NCI-H2081 treated with DMSO at 0.1 percent for 48 hours (cell line): ENCODE measurements around the gene LRRFIP2.
"Not testable (repeated sequence)": the region's sequence is repeated elsewhere in the genome, so short reads cannot be mapped to it uniquely, and the experiment has no call there.

Source experiments
- DNase-seq: peaks from one replicate; lab custom pipeline; 2025; lab: John Stamatoyannopoulos, UW

The LRRFIP2 gene

GRCh38 chr3:37144806-37145205 lies 29.6 kb downstream of the LRRFIP2 start:
- peak; percentile 55 for DNase-seq

DNA sequence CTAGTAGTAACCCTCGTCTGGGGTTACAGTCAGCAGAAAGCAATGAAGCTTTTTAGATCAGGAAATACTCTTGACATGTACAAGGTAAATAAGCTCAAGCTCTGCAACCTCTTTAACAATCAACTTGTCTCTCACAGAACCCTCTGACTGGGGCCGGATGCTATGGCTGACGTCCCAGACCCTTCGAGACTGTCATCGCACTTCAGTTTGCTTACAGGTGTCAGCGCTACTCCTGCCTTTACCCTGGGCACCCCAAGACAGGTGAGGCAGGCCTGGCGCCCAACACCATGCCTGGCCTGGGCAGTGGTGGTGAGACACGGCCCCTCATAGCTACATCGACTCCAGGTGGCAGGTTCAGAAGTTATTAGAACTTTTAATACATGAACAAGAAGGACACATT lies 30.6 kb downstream of the LRRFIP2 start:
- DNase-seq: no peak

GRCh38 chr3:37141676-37142075 lies 32.7 kb downstream of the LRRFIP2 start:
- DNase-seq: no peak

DNA sequence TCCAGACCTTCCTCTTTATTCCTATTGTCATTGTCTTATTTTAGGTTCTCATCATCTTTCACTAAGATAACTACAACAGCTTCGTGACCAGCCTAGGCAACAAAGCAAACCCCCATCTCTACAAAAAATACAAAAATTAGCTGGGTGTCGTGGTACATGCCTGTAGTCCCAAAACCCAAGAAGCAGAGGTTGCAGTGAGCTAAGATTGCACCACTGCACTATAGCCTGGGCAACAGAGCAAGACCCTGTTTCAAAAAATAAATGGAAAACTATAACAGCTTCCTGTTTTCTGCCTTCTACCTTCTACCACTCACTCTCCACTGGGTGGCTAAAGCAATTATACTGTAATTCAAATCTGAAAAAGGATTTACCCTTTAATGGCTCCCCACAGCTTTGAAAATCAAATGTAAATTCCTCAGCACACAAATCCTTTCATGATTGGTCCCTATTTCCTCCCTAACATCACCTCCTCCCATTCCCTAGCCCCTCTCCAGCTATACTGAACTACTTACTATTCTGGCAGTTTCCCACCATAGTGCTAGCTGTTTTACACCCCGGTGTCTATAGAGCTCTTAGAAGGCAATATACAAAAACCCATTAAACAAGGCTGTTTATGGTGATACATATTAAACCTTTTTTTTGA lies 33.4 kb downstream of the LRRFIP2 start:
- DNase-seq: no peak

DNA sequence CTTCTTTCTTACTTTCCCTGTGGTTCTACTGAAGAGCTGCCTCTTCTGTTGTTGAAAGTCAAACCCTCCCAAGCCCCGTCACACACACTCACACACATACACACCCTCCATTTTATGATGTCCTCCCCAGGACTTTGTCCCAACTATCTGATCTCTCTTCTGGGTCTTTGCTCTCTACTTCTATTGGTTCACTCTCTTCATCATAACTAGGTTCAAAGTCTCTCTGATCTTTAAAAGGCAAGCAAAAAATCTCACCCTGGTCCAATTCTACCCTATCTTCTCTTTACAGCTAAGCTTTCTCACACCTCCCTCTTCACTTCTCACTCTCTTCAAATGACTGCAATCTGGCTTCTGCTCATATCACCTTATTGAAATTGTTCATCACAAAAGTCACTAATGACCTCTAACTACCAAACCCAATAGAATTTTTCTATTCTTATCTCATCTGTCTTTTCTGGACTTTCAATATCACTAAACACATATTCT lies 34.8 kb downstream of the LRRFIP2 start:
- DNase-seq: no peak

- no peak for DNase-seq
These were observed 35.6 kb downstream of the LRRFIP2 start for GRCh38 chr3:37138816-37139215.

DNA sequence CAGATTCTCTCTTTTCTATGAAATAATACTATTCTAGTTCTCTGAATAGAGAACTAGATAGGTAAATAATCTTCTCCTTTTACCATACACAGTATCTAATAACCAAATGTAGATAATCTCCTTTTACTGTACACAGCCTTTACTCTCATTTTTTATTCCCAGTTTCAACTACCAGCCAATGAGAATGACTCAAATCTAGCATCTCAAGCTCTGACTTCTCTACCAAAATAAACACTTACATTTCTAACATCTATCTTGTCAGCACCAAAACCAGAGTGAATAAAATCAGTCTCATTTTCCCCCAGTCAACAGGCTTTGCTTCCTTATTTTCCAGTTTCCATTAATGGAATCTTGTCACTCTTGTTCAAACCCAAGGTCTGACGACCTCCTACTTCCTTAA lies 36.9 kb downstream of the LRRFIP2 start:
- DNase-seq: no peak

- DNase-seq: no peak
These were observed 38.3 kb downstream of the LRRFIP2 start for GRCh38 chr3:37136067-37136466.

GRCh38 chr3:37135561-37135960 lies 38.8 kb downstream of the LRRFIP2 start:
- no peak for DNase-seq

DNA sequence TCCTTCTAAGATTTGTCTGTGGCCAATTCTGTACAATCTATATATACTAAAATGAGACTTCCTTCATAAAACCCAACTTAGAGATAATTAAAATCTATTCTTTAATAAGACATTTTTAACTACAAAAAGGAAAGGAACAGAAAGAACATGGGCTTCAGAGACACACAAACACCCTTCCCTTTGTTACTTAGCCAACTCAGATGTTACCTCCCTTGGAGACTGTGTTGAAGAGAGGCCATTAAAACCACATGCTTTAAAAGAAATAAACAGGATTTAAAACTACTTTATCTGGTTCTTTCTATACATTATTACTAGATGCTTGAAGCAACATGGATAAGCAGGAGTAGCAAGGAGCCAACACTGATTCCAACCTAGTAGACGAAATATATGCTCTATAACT lies 42.0 kb downstream of the LRRFIP2 start:
- no peak for DNase-seq

DNA sequence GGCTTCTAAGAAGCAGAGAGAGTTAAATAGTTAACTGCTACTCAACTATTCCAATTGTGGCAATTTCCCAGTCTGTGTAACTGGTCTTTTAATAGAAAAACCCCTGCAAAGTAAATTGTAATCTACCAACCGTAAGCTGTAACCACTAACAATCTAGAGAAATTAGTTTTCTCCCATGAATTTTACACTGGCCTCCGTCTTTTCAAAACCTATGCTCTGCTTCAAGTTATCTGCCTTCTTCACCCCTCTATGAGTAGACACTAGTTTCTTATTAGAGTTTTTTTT lies 42.6 kb downstream of the LRRFIP2 start:
- no peak for DNase-seq

GRCh38 chr3:37130984-37131859 lies 43.2 kb downstream of the LRRFIP2 start:
- DNase-seq: no peak

GRCh38 chr3:37130448-37130847 lies 43.9 kb downstream of the LRRFIP2 start:
- DNase-seq: no peak

DNA sequence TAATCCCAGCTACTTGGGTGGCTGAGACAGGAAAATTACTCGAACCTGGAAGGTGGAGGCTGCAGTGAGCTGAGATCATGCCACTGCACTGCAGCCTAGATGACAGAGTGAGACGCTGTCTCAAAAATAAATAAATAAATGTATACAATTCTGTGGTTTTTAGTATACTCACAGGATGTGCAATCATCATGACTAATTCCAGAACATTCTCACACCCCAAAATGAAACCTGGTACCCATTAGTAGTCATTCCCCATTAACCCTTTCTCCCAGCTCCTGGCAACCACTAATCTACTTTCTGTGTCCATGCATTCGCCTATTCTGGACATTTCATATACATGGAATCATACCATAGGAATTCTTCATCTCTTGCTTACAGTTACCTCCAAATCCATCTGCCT lies 44.5 kb downstream of the LRRFIP2 start:
- DNase-seq: no peak

DNA sequence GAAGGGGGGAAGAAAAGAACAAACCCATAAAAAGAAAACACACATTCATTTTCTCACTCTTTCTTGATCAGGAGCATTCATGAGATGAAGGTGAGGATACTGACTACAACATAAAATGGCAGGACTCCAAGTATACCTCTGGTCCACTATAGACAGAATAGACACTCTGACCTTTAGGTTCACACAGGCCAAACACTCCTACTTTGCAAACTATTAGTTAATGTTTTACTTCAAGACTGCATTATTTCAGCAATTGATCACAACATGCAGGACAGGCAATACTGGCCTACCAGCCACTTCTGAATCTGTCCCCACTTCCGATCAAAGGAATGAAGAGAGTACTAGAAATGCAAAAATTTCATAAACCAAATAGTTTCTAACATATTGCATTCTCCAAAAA lies 47.0 kb downstream of the LRRFIP2 start:
- DNase-seq: no peak

- no peak for DNase-seq
These were observed 47.5 kb downstream of the LRRFIP2 start for GRCh38 chr3:37126856-37127255.

DNA sequence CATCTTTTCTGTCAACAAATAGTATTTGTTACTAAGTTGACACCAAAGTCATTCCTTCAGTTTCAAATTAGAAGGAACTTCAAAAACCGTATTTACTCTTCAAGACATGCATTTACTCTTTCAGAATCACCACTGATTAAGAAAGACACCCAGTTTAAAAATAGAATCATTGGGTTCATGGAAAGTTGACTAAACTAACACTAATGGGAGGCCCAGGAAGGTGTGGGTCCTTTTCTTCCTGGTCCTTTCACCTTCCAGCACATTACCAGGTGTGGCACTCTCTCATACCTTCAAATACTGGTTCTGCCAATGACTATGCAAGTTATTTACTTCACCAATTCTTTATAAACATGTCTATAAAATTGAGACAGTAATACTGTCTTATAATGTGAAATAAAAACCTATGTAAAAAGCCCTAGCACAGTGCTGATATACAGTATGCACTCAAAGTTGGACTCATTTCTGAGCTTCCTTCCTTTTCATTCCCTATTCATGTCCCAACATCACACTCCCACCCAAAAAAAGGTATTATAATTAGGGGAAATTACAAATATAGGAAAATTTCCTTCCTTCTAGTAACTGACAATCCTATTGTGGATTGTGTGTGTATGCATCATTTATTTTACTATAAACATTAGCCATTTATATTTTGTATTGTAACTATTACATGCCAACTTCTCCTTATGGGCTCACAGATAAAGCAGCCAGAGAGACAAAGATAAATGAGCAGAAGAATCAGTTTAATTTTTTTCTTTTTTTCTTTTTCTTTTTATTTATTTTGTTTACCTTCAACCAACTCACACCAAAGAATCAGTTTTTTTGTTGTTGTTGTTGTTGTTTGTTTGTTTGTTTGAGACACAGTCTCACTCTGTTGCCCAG lies 48.9 kb downstream of the LRRFIP2 start:
- no peak for DNase-seq

DNA sequence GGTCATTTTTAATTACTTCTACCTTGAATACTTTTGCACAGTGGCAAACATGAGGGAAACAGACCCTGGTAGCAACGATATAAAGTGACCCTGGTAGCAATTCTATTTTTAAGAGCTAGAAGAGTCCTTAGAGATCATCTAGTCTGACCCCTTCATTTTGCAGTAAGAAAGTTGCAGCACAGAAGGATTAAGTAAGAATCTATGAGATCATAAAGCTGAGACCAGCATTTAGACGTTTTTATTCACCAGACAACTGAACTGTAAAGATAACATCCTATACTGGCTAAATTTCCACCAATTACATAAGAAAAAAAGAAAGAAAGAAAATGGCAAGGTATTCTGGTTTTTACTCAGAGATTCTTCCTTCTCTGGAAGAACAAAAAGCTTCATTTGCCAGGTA lies 49.9 kb downstream of the LRRFIP2 start:
- no peak for DNase-seq

- no peak for DNase-seq
These were observed 51.1 kb downstream of the LRRFIP2 start for GRCh38 chr3:37123292-37123691.

DNA sequence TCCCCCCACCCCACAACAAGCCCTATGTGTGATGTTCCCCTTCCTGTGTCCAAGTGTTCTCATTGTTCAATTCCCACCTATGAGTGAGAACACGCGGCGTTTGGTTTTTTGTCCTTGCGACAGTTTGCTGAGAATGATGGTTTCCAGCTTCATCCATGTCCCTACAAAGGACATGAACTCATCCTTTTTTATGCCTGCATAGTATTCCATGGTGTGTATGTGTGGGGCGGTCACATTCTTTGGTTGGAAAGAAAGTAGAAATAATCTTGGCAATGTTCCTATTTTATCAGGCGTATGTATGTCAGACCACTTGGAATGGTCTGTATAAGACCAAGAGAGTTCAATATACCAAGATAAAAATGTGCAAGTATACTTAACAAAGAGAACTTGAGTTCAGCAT lies 52.3 kb downstream of the LRRFIP2 start:
- DNase-seq: not testable (repeated sequence)

DNA sequence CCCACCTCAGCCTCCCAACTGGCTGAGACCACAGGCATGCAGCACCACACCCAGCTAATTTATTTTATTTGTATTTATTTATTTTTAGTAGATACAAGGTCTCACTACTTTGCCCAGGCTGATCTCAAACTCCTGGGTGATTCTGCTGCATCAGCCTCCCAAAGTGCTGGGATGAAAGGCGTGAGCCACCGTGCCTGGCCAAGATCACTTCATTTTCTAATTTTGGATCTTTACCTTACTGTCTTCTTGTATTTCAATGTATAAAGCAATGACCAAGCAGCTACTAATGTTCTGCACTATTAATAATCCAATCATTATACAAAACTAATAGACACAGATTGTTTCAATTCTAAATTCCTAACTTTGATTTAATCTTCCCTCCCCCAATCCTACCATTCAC lies 56.2 kb downstream of the LRRFIP2 start:
- no peak for DNase-seq

- no peak for DNase-seq
These were observed 56.8 kb downstream of the LRRFIP2 start for GRCh38 chr3:37117548-37117947.

- no peak for DNase-seq
These were observed 57.4 kb downstream of the LRRFIP2 start for GRCh38 chr3:37116998-37117397.
